Brain pericyte (primary cell): Measurements from ENCODE around the gene STMN1.

Experiments
- DNase-seq: peaks from one replicate; pipeline ENCODE4 v3.0.0-alpha.2; 2012; ENCODE audit warnings: low read depth, low spot score

The STMN1 gene

GRCh38 chr1:25895365-25895990, 10.7 kb downstream of the STMN1 start:
- DNase-seq, result peak; percentile 86

- DNase-seq, result no peak
These were observed 13.1 kb downstream of the STMN1 start for GRCh38 chr1:25893116-25893515.

- no peak for DNase-seq
These were observed 14.6 kb downstream of the STMN1 start for GRCh38 chr1:25891606-25892005.

GRCh38 chr1:25890239-25891034, 15.8 kb downstream of the STMN1 start:
- DNase-seq, result no peak

GRCh38 chr1:25889470-25889869, 16.7 kb downstream of the STMN1 start:
- DNase-seq, result no peak

GRCh38 chr1:25888426-25888987, 17.7 kb downstream of the STMN1 start:
- no peak for DNase-seq

- DNase-seq, result no peak
These were observed 20.6 kb downstream of the STMN1 start for GRCh38 chr1:25885602-25886001.

- no peak for DNase-seq
These were observed 25.0 kb downstream of the STMN1 start for GRCh38 chr1:25881266-25881665.

GRCh38 chr1:25880518-25880917, 25.7 kb downstream of the STMN1 start:
- DNase-seq, result no peak

GRCh38 chr1:25879675-25880074, 26.5 kb downstream of the STMN1 start:
- DNase-seq, result no peak

GRCh38 chr1:25878690-25879089, 27.5 kb downstream of the STMN1 start:
- DNase-seq, result no peak

GRCh38 chr1:25877155-25877554, 29.1 kb downstream of the STMN1 start:
- DNase-seq, result no peak

GRCh38 chr1:25876693-25877077, 29.5 kb downstream of the STMN1 start:
- no peak for DNase-seq

- no peak for DNase-seq
These were observed 30.1 kb downstream of the STMN1 start for GRCh38 chr1:25875856-25876692.

- DNase-seq, result no peak
These were observed 30.9 kb downstream of the STMN1 start, which contains the start of gene PAQR7 for GRCh38 chr1:25875154-25875855. TSS of gene PAQR7 (minus strand) at chr1:25875708. CDS start at chr1:25863839, 11,869 bp downstream.

GRCh38 chr1:25874635-25875153, 31.5 kb downstream of the STMN1 start:
- no peak for DNase-seq

- no peak for DNase-seq
These were observed 32.0 kb downstream of the STMN1 start for GRCh38 chr1:25874209-25874608.

- DNase-seq, result no peak
These were observed 33.1 kb downstream of the STMN1 start for GRCh38 chr1:25873120-25873519.

- DNase-seq, result no peak
These were observed 33.5 kb downstream of the STMN1 start for GRCh38 chr1:25872713-25873112.

- no peak for DNase-seq
These were observed 34.3 kb downstream of the STMN1 start for GRCh38 chr1:25871704-25872494.
